Measurements from ENCODE around the gene FILIP1L. TPM values are rescaled to one million over a fixed set of nuclear protein-coding genes. Genes with fewer than 3 reads are reported as not detected.

Gene FILIP1L
- total and polyA plus RNA-seq, 2 donors from 2014 or later, result 5.5 to 25.5 TPM

- H3K27me3 ChIP-seq (ENCODE audit: control insufficient read depth, insufficient read depth, low read length), result no peaks in the 10 kb centered on the region
- H3K36me3 ChIP-seq (ENCODE audit: control insufficient read depth in 2 of 3, insufficient read depth in 3 of 3, low read length in 3 of 3), result no peaks in the 10 kb centered on the region
- H3K27ac ChIP-seq (ENCODE audit: low read depth in 2 of 2, low read length in 2 of 2), result no peak overlapping the region
- H3K4me1 ChIP-seq (ENCODE audit: control insufficient read depth in 2 of 3, insufficient read depth in 2 of 3, low read depth in 1 of 3, low read length in 3 of 3), result peaks cover 0 to 5% (median 0%) of the 10 kb centered on the region in 3 donors
- intact Hi-C loops (cut with DNase I), result no loop called here
- no peak for DNase-seq
- H3K9me3 ChIP-seq (ENCODE audit: control insufficient read depth in 2 of 3, insufficient read depth in 1 of 3, low read length in 3 of 3), result no peaks in the 10 kb centered on the region
- TF ChIP-seq, protein P1, sequence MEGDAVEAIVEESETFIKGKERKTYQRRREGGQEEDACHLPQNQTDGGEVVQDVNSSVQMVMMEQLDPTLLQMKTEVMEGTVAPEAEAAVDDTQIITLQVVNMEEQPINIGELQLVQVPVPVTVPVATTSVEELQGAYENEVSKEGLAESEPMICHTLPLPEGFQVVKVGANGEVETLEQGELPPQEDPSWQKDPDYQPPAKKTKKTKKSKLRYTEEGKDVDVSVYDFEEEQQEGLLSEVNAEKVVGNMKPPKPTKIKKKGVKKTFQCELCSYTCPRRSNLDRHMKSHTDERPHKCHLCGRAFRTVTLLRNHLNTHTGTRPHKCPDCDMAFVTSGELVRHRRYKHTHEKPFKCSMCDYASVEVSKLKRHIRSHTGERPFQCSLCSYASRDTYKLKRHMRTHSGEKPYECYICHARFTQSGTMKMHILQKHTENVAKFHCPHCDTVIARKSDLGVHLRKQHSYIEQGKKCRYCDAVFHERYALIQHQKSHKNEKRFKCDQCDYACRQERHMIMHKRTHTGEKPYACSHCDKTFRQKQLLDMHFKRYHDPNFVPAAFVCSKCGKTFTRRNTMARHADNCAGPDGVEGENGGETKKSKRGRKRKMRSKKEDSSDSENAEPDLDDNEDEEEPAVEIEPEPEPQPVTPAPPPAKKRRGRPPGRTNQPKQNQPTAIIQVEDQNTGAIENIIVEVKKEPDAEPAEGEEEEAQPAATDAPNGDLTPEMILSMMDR (IDR thresholded peaks at IDR 0.05; ENCODE audit: borderline replicate concordance, extremely low read depth, insufficient read depth), result no peak
- no peak overlapping the region for H3K9ac ChIP-seq (ENCODE audit: low read length in 3 of 3)
- H3K4me3 ChIP-seq (ENCODE audit: low read length in 3 of 3), result no peak overlapping the region
- FAIRE-seq, result no peak
Measured at GRCh38 chr3:99951701-99952100, 162.6 kb downstream of the FILIP1L start.

GRCh38 chr3:99950921-99951320 is 163.4 kb downstream of the FILIP1L start:
- DNase-seq (no peak), FAIRE-seq (no peak)
- no peaks in the 10 kb centered on the region for H3K27me3 ChIP-seq (ENCODE audit: control insufficient read depth, insufficient read depth, low read length)
- H3K36me3 ChIP-seq (ENCODE audit: control insufficient read depth in 2 of 3, insufficient read depth in 3 of 3, low read length in 3 of 3), result no peaks in the 10 kb centered on the region
- TF ChIP-seq, protein P1 (IDR thresholded peaks at IDR 0.05; ENCODE audit: borderline replicate concordance, extremely low read depth, insufficient read depth), result no peak
- no peak overlapping the region for H3K9ac ChIP-seq (ENCODE audit: low read length in 3 of 3)
- intact Hi-C loops (cut with DNase I), result no loop called here
- no peak overlapping the region for H3K27ac ChIP-seq (ENCODE audit: low read depth in 2 of 2, low read length in 2 of 2)
- H3K4me1 ChIP-seq (ENCODE audit: control insufficient read depth in 2 of 3, insufficient read depth in 2 of 3, low read depth in 1 of 3, low read length in 3 of 3), result peaks cover 0 to 5% (median 0%) of the 10 kb centered on the region in 3 donors
- no peak overlapping the region for H3K4me3 ChIP-seq (ENCODE audit: low read length in 3 of 3)
- no peaks in the 10 kb centered on the region for H3K9me3 ChIP-seq (ENCODE audit: control insufficient read depth in 2 of 3, insufficient read depth in 1 of 3, low read length in 3 of 3)

DNA sequence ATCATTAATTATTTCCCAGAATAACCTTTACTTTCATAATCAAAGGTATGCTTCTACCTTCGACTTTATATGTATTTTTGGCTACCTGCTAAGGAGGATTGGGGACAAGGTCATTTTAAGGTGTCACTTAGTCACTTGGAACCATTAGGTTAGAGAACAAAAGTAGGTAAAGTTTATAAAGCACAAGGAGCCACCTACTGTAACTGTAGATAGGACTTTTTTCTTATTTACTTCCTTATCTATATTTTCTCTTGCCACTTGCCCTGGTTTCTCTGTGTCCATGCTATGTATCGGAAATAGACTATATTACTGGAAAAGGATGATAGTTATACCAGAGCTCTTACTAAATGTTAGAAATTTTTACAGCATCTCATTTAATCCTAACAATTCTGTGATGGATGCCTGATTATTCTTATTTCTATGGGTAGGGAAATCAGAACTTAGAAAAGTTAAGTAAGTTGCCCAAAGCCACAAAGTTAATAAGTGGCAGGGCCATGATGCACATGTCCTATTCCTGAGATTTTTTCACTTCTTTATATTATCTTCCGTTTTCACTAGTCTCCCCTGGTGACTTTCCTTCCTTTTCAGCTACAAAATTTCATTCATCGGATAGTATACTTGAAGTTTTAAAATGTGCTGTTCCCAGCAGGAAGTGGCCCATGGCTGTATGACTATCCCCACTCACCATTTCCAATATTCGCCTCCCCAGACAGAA is 164.2 kb downstream of the FILIP1L start:
- DNase-seq (no peak), FAIRE-seq (no peak)
- Histone ChIP-seq H3K9ac (ENCODE audit: low read length in 3 of 3) (no peak overlapping the region), H3K4me3 (ENCODE audit: low read length in 3 of 3) (no peak overlapping the region), H3K27me3 (ENCODE audit: control insufficient read depth, insufficient read depth, low read length) (no peaks in the 10 kb centered on the region), H3K27ac (ENCODE audit: low read depth in 2 of 2, low read length in 2 of 2) (no peak overlapping the region), H3K36me3 (ENCODE audit: control insufficient read depth in 2 of 3, insufficient read depth in 3 of 3, low read length in 3 of 3) (no peaks in the 10 kb centered on the region), H3K9me3 (ENCODE audit: control insufficient read depth in 2 of 3, insufficient read depth in 1 of 3, low read length in 3 of 3) (no peaks in the 10 kb centered on the region), H3K4me1 (ENCODE audit: control insufficient read depth in 2 of 3, insufficient read depth in 2 of 3, low read depth in 1 of 3, low read length in 3 of 3) (peaks cover 0 to 3% (median 0%) of the 10 kb centered on the region in 3 donors)
- intact Hi-C loops (cut with DNase I), result no loop called here
- TF ChIP-seq, protein P1 (IDR thresholded peaks at IDR 0.05; ENCODE audit: borderline replicate concordance, extremely low read depth, insufficient read depth), result no peak
